ENCODE data around the gene KLHL30.

DNA sequence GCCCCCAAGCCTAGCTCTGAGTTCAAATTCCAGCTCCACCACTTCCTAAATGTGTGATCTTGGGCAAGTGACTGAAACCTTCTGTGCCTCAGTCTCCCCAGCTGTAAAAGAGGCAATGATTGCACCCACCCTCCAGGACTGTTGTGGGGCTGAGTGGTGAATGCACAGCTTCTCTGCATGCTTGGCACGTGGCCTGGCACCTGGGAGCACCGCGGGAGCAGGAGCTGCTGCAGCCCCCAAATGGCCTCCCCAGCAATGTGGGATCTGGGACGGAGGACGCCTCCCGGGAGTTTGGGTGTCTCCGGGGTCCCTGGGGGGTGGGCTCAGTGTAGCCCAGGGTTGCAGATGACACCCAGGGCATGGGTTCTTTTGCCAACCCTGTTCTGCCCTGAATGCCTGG, 1.6 kb downstream of the KLHL30 start:
- TF ChIP-seq POLR2A (IDR thresholded peaks at IDR 0.05; ENCODE audit: low read length) (no peak), GATA1 (IDR thresholded peaks at IDR 0.05; ENCODE audit: low read depth, low read length) (no peak)
